DOHH2 (cell line): ENCODE measurements around the gene MAG.
A peak's percentile ranks its signal among the peaks of the same experiment; 100 is the strongest.

Experiments used
- H3F3A ChIP-seq: fragments of 200-600 bp; sonication (generic), shearing (Covaris generic); 2 replicates; pipeline ENCODE4 v1.6.0; 2016; ENCODE audit warnings: antibody characterized with exemption, mild to moderate bottlenecking; ENCODE audit not compliant: control insufficient read depth, insufficient read depth
- H3K27ac ChIP-seq: fragments of 200-600 bp; sonication (generic); 2 replicates; pipeline ENCODE4 v1.5.1; 2014; ENCODE audit warnings: low read depth, mild to moderate bottlenecking, low read length, moderate library complexity
- H3K27me3 ChIP-seq: fragments of 200-600 bp; sonication (generic); 2 replicates; pipeline ENCODE4 v1.6.1; 2014; ENCODE audit warnings: mild to moderate bottlenecking, low read length, mixed read lengths; ENCODE audit not compliant: control insufficient read depth
- H3K36me3 ChIP-seq: fragments of 200-600 bp; sonication (generic); 2 replicates; pipeline ENCODE4 v1.6.1; 2014; ENCODE audit warnings: mild to moderate bottlenecking, low read length, moderate library complexity, mixed read lengths; ENCODE audit not compliant: control insufficient read depth
- H3K4me1 ChIP-seq: fragments of 200-600 bp; sonication (generic); 2 replicates; pipeline ENCODE4 v1.6.1; 2014; ENCODE audit warnings: mild to moderate bottlenecking, low read length, mixed read lengths; ENCODE audit not compliant: control insufficient read depth
- H3K4me2 ChIP-seq: fragments of 200-600 bp; sonication (generic); 2 replicates; pipeline ENCODE4 v1.6.0; 2014; ENCODE audit warnings: mild to moderate bottlenecking, low read length, moderate library complexity
- H3K4me3 ChIP-seq: fragments of 200-600 bp; sonication (generic); 2 replicates; pipeline ENCODE4 v1.5.1; 2014; ENCODE audit warnings: mild to moderate bottlenecking, low read length, mixed read lengths
- H3K79me2 ChIP-seq: fragments of 200-600 bp; sonication (generic); 2 replicates; pipeline ENCODE4 v1.6.1; 2014; ENCODE audit warnings: mild to moderate bottlenecking, low read length, mixed read lengths; ENCODE audit not compliant: control insufficient read depth
- H3K9me2 ChIP-seq: fragments of 200-600 bp; sonication (generic); replicated peaks from 2 replicates; pipeline ENCODE4 v1.6.1; 2014; ENCODE audit warnings: mild to moderate bottlenecking, low read length, mixed read lengths; ENCODE audit not compliant: control insufficient read depth
- H3K9me3 ChIP-seq: fragments of 200-600 bp; sonication (generic); 2 replicates; pipeline ENCODE4 v1.6.1; 2014; ENCODE audit warnings: antibody characterized with exemption, low read length, mixed read lengths; ENCODE audit not compliant: control insufficient read depth, insufficient read depth
- H4K20me1 ChIP-seq: fragments of 200-600 bp; sonication (generic); 2 replicates; pipeline ENCODE4 v1.6.0; 2014; ENCODE audit warnings: low read depth, mild to moderate bottlenecking, antibody characterized with exemption, low read length, moderate library complexity; ENCODE audit not compliant: control insufficient read depth, insufficient read depth
- EZH2phosphoT487 ChIP-seq: fragments of 200-600 bp; sonication (generic); IDR thresholded peaks from 2 replicates; pipeline ENCODE4 v1.6.1; 2017; ENCODE audit warnings: borderline replicate concordance, mild to moderate bottlenecking, antibody characterized with exemption, low read length, moderate library complexity, mixed read lengths
- TF ChIP-seq, protein P1 (sequence below): fragments of 200-600 bp; sonication (generic); IDR thresholded peaks from one replicate; pipeline ENCODE4 v1.5.1; 2014; ENCODE audit warnings: antibody characterized with exemption, mild to moderate bottlenecking, low read depth, low read length; ENCODE audit not compliant: poor library complexity, severe bottlenecking

Gene MAG

DNA sequence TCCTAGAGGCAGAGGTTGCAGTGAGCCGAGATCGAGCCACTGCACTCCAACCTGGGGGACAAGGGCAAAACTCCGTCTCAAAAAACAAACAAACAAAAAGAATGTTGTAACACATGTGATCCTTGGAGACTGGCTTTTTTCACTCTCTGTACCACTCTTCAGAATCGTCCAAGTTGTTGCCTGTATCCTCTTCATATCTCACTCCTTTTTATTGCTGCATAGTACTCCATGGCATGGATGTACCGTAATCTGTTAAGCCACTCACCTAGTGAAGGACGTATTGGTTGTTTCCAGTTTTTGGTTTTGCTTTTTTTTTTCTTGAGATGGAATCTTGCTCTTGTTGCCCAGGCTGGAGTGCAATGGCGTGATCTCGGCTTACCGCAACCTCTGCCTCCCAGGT lies 30.1 kb downstream of the MAG start:
- H3K4me1 ChIP-seq = peaks cover 97% of the 10 kb centered on the region
- H3K9me3 ChIP-seq = peaks cover 5% of the 10 kb centered on the region; the same call in 1 of the 2 replicates
- peak overlapping the region; percentile 90 for H3K4me2 ChIP-seq
- no peaks in the 10 kb centered on the region; the same call in 1 of the 2 replicates for H3K36me3 ChIP-seq
- H3K27ac ChIP-seq = peak overlapping the region; percentile 98
- TF ChIP-seq EZH2phosphoT487 = no peak
- TF ChIP-seq, protein P1, sequence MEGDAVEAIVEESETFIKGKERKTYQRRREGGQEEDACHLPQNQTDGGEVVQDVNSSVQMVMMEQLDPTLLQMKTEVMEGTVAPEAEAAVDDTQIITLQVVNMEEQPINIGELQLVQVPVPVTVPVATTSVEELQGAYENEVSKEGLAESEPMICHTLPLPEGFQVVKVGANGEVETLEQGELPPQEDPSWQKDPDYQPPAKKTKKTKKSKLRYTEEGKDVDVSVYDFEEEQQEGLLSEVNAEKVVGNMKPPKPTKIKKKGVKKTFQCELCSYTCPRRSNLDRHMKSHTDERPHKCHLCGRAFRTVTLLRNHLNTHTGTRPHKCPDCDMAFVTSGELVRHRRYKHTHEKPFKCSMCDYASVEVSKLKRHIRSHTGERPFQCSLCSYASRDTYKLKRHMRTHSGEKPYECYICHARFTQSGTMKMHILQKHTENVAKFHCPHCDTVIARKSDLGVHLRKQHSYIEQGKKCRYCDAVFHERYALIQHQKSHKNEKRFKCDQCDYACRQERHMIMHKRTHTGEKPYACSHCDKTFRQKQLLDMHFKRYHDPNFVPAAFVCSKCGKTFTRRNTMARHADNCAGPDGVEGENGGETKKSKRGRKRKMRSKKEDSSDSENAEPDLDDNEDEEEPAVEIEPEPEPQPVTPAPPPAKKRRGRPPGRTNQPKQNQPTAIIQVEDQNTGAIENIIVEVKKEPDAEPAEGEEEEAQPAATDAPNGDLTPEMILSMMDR = no peak
- H3K27me3 ChIP-seq = no peaks in the 10 kb centered on the region
- H3K9me2 ChIP-seq = no peaks in the 10 kb centered on the region
- H4K20me1 ChIP-seq = no peaks in the 10 kb centered on the region
- H3K79me2 ChIP-seq = peaks cover 23% of the 10 kb centered on the region
- peak overlapping the region; percentile 12; the same call in 1 of the 2 replicates for H3K4me3 ChIP-seq
- H3F3A ChIP-seq = peaks cover 65% of the 10 kb centered on the region

DNA sequence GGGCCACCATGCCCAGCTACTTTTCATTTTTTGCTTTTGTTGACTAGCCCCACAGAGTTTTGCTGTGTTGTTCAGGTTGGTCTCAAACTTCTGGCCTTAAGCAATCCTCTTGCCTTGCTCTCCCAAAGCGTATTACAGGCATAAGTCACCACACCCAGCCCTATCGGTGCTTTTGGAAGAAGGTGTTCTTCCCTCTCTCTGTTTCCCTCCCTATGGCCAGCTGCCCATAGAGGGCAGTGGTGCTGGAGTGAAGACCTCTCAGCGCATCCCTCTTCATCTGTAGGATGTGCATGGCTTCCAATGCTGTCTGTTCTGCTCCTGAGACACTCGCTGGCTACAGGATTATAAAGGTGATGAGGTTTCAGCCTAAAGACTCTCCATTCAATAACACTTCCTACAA lies 35.7 kb downstream of the MAG start:
- Histone ChIP-seq H3K79me2 (peaks cover 77% of the 10 kb centered on the region), H4K20me1 (no peaks in the 10 kb centered on the region), H3K4me3 (peak overlapping the region; percentile 83), H3K36me3 (peaks cover 40% of the 10 kb centered on the region), H3K9me3 (no peaks in the 10 kb centered on the region), H3K4me1 (peaks cover 78% of the 10 kb centered on the region), H3K4me2 (peak overlapping the region; percentile 92), H3K27me3 (no peaks in the 10 kb centered on the region), H3K27ac (peak overlapping the region; percentile 98), H3K9me2 (no peaks in the 10 kb centered on the region), H3F3A (peaks cover 62% of the 10 kb centered on the region)
- no peak for TF ChIP-seq EZH2phosphoT487
- TF ChIP-seq, protein P1 = peak; percentile 67

DNA sequence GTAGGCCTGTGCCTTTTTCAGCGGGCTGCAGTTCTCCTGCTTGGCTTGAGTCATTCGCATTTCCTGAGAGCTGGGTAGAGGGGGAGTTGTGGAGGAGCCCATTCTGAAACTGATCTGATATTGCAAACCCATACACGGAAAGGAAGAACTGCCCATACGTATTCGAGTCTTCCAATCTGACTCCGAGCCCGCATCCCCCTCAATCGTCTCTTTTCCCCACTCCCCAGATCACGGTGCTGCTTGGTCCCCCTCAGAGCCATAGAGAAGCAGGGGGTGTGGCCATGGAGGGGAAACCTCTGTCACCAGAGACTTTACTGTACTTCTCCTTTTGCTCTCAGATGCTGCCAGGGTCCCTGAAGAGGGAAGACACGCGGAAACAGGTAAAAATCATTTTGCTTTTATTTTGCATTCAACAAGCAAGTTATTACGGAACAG lies 36.9 kb downstream of the MAG start, which contains the start of gene CD22:
Gene CD22, plus strand, starts transcription at position 337 of the 435 bp plus-strand sequence. CDS start 2,854 bp downstream, outside the sequence.
- Histone ChIP-seq H3F3A (peaks cover 61% of the 10 kb centered on the region), H4K20me1 (peaks cover 6% of the 10 kb centered on the region; the same call in 1 of the 2 replicates), H3K36me3 (peaks cover 52% of the 10 kb centered on the region), H3K4me1 (peaks cover 81% of the 10 kb centered on the region), H3K4me3 (peak within 1 kb of the TSS; percentile 83), H3K9me3 (no peaks in the 10 kb centered on the region), H3K9me2 (no peaks in the 10 kb centered on the region), H3K4me2 (peak within 1 kb of the TSS; percentile 92), H3K27ac (peak within 1 kb of the TSS; percentile 98), H3K27me3 (no peaks in the 10 kb centered on the region), H3K79me2 (peaks cover 89% of the 10 kb centered on the region)
- no peak for TF ChIP-seq EZH2phosphoT487
- TF ChIP-seq, protein P1 = no peak
